ENCODE measurements around the gene TMF1.
A peak's percentile ranks its signal among the peaks of the same experiment; 100 is the strongest.

The TMF1 gene

GRCh38 chr3:68987322-68987721 lies 64.8 kb downstream of the TMF1 start:
- DNase-seq: no peak
- TF ChIP-seq GATA1 (IDR thresholded peaks at IDR 0.05; ENCODE audit: low read depth, low read length): no peak
- TF ChIP-seq POLR2A (IDR thresholded peaks at IDR 0.05; ENCODE audit: low read length): no peak

- DNase-seq: no peak
- TF ChIP-seq GATA1 (IDR thresholded peaks at IDR 0.05; ENCODE audit: low read depth, low read length): no peak
- TF ChIP-seq POLR2A (IDR thresholded peaks at IDR 0.05; ENCODE audit: low read length): no peak
Measured at GRCh38 chr3:68986496-68987208, 65.5 kb downstream of the TMF1 start.

- no peak for TF ChIP-seq GATA1 (IDR thresholded peaks at IDR 0.05; ENCODE audit: low read depth, low read length)
- TF ChIP-seq POLR2A (IDR thresholded peaks at IDR 0.05; ENCODE audit: low read length): no peak
- DNase-seq: no peak
Measured at GRCh38 chr3:68985146-68985790, 66.9 kb downstream of the TMF1 start.

DNA sequence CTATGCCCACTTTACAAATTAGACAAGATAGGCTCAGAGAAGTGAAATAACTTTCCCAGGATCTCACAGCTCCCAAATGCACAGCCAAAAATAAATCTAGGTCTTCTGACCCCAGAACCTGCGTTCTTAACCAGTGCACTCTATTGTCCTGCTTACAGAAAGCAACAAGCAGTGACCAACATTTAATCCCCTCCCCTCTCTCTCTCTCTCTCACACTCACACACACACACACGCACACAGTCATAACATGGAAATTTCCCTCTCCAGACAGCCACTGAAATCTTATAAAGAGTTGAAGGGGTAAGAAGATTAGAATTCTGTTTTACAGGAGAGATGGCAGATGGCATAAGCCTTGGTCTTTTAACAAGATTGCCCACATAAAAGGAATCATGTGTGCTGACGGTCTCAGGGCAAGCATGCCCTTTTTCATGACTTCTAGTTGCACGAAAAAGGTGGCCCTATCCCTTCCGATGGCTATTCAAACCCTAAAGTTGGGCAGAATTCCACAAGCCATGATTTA lies 68.1 kb downstream of the TMF1 start:
- TF ChIP-seq POLR2A (IDR thresholded peaks at IDR 0.05; ENCODE audit: low read length): no peak
- no peak for TF ChIP-seq GATA1 (IDR thresholded peaks at IDR 0.05; ENCODE audit: low read depth, low read length)
- DNase-seq: no peak

- TF ChIP-seq POLR2A (IDR thresholded peaks at IDR 0.05; ENCODE audit: low read length) (no peak), GATA1 (IDR thresholded peaks at IDR 0.05; ENCODE audit: low read depth, low read length) (no peak)
Measured at GRCh38 chr3:68977486-68978167, 74.5 kb downstream of the TMF1 start.

DNA sequence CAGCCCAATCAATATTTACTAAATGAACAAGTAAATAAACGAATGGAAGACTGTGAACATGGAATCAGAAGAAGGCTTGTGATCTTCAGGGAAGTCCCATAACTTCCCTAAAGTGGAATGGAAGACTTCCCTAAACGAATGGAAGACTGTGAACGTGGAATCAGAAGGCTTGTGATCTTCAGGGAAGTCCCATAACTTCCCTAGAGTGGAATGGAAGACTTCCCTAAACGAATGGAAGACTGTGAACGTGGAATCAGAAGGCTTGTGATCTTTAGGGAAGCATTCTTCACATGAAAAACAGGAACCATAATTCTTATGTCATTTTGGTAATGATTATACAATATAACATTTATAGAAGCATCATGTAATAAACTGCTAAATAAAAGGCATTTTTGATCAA lies 77.4 kb downstream of the TMF1 start:
- DNase-seq: no peak
- TF ChIP-seq POLR2A (IDR thresholded peaks at IDR 0.05; ENCODE audit: low read length): no peak
- TF ChIP-seq GATA1 (IDR thresholded peaks at IDR 0.05; ENCODE audit: low read depth, low read length): no peak

More at GRCh38 chr3:68977486-68978167, 74.5 kb downstream of the TMF1 start:
- no peak for DNase-seq

DNA sequence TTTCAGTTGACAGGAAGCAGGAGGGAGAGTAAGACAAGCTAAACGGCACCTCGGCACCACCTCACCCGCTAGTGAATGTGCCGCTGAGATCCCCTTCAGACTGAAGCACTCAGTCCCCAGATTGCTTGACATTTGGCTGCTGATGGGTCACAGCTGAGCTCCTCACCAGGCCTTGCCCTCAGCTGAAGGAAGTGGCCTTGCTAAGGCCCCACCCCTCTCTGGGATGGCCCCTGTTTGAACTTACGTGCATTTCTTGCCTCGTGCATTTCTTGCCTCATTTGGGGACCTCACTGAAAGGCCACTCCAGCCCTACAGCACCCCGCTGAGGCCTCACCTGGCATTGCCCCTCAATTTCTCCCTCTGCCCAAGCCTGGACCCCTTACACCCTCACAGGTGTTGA lies 78.5 kb downstream of the TMF1 start:
- TF ChIP-seq GATA1 (IDR thresholded peaks at IDR 0.05; ENCODE audit: low read depth, low read length): no peak
- no peak for DNase-seq

DNA sequence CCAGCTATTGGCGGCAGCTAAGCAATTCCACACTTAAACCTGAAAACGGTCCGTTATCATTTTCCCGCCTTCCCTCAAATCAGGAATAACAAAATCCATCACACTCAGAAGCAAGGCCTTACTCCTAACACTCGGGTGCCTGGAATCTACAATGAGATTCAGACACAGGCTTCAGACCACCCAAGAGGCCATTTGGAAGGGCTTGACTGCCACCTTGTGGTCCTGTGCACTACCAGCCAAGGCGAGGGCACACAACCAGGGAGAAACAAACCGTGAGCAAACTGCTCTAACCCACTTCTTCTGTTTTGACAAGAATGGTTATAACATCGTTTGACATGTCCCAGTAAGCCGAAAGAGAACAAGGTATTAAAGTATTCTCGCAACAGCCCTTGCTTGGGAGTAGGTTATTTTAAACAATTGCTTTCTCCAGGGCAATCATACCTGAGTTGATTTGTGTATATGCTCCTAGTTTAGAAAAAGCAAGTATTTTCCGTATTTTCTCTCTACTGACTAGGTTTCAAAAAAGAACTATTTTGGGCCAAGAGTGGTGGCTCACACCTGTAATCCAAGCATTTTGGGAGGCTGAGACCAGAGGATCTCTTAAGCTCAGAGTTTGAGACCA lies 79.7 kb downstream of the TMF1 start:
- TF ChIP-seq GATA1 (IDR thresholded peaks at IDR 0.05; ENCODE audit: low read depth, low read length) (no peak), POLR2A (IDR thresholded peaks at IDR 0.05; ENCODE audit: low read length) (no peak)
- DNase-seq: peak; percentile 62 to 70
